Embryonic facial prominence (tissue), 1 donor: ENCODE data around the gene CES4A.
"Not testable (repeated sequence)": the region's sequence is repeated elsewhere in the genome, so short reads cannot be mapped to it uniquely, and the experiment has no call there.

Source experiments
- DNase-seq: peaks from one replicate; pipeline ENCODE4 v3.0.0-alpha.2; 2016; ENCODE audit errors: extremely low spot score

Gene CES4A

DNA sequence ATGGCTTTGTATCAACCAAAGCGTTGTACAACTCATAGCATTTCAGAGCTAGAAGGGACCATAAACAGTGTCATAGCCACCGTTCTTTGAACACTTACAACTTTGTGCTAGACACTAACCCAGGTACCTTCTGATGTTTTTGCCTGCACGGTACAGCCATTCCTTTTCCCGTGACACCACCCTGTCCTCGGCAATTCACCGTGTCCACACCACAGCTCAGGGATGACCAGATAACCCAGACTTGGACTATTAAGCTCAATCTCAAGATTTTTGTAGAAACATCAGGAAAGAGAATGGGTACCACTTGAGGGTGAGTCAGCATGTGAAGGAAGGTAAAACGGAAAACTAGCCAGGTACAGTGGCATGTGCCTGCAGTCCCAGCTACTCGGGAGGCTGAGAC is 30.8 kb downstream of the CES4A start:
- no peak for DNase-seq

DNA sequence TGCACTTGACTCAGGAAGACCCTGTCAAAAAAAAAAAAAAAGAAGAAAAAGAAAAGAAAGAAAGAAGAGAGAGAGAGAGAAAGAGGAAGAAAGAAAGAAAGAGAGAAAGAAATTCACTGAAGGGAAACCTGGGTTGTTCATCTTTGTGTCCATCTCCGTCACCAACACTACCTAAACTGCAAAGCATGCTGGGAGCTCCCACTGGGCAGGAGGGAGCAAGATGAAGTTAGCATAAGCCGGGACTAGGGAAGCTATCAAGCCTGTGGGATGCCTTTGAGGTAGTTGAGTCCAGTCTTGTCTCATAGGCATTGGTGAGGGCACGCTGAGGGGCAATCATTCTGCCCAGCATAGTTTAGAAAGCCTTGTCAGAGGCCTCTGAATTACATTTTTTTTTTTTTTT is 32.9 kb downstream of the CES4A start:
- no peak for DNase-seq

GRCh38 chr16:67022531-67023214 is 34.3 kb downstream of the CES4A start:
- DNase-seq: no peak

DNA sequence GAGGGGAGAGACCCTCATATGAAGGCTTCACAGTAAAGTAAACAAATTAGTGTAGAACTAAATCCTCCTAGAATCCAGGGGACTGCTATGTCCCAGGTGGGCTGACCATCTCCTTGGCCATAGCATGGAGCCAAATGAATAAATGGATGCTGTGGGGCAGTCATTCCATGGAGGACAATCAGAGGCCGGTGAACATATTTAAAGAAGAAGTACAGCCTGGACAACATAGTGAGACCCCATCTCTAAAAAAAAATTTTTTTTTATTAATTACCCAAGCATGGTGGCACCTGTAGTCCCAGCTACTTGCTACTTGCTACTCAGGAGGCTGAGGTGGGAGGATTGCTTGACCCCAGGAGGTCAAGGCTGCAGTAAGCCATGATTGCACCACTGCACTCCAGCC is 35.3 kb downstream of the CES4A start:
- DNase-seq: no peak

GRCh38 chr16:67024384-67025209 is 36.2 kb downstream of the CES4A start:
- peak; percentile 31 for DNase-seq

- DNase-seq: no peak
Observed at GRCh38 chr16:67025210-67025550, 36.8 kb downstream of the CES4A start.

DNA sequence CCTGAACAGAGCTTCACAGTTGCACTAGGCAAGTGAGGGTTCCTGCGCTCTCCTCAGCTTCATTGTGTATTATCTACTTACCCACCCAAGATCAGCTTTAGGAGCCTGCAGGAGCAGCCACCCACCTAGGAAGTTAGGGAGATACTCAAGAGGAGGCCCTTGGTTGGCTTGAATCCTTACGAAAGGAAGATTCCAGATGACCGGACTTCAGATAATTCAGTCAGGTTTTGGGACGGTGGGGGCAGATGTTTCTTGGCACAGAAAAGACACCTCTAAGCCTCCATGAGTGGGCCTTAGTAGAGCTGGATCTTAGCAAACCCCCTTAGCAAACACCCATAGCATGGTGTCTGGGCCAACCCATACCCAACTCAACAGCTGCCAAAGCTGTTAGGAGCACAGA is 38.2 kb downstream of the CES4A start:
- DNase-seq: no peak

DNA sequence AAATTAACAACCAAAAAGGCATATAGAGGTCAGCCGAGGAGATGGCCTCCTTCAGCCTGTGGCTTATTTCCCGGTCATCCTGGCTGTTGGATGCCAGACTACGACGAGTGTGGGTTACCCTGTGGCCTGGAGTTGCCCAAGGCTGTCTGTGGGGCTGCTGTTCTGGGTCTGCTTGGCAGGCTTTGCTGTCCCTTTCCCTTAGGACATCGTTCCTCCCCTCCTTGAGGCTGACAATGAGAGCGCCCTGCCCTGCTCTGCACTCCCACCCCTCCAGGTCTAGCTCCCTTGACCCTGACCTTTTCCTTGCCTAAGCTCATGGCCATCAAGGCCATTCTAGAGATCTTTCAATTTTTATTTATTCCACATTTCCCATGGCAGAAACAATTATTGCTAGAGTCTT is 38.7 kb downstream of the CES4A start:
- no peak for DNase-seq

GRCh38 chr16:67028167-67028695 is 39.8 kb downstream of the CES4A start:
- DNase-seq: no peak

- DNase-seq: peak; percentile 85
Observed at GRCh38 chr16:67028696-67029253, 40.4 kb downstream of the CES4A start, which contains the start of gene CBFB. Gene CBFB (plus strand): TSS chr16:67029149. CDS start chr16:67029408, 259 bp downstream.

DNA sequence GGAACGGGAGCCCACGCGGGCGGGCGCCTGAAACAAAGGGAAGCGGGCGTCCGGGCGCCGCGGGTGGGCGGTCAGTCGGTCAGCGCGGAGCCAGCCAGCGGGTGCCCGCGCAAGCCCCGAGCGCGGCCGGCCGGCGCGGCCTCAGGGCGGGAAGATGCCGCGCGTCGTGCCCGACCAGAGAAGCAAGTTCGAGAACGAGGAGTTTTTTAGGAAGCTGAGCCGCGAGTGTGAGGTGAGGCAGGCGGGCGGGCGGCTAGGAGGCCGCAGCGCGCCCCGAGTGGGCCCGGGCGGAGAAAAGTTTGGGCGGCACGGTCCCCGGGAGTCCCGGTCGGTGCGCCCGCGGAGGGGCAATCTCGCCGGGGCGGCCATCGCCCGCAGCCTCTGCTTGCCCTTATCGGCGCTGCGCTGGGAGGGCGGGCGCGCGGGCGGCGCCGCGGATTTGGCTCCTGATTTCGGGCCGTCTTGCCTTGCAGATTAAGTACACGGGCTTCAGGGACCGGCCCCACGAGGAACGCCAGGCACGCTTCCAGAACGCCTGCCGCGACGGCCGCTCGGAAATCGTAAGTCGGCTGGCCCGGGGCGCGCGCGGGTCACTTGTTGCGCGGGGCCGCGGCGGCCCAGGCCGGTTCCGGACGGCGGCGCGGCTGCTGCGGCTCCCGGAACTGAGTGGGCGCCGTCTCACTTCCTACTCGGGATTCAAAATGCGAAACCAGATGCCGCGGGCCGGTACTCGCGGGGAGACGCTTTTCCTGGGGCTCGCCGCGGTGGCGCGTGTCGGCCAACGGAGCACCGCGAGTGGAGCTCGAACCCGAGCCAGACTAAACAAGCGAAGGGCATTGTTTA is 41.1 kb downstream of the CES4A start:
- no peak for DNase-seq

- DNase-seq: no peak
Observed at GRCh38 chr16:67030221-67030962, 42.0 kb downstream of the CES4A start.

- DNase-seq: no peak
Observed at GRCh38 chr16:67034487-67034886, 46.1 kb downstream of the CES4A start.

DNA sequence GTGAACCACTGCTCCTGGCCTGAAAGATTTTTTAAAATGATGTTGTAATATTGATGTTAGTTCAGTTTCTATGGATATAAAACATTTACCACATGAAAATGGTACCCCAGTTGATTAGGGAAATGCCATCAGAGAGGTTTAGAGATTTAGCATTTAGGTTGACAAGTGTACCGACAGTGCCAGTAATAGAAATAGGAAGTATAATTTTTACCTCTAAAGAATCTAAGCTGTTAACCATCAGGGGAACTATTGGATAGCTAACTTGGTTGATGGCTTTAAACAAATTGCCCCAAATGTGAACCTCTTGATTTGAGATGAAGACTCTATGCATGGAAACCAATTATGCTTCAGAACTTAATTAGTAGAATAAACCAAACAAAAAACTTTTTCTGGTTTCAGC is 47.0 kb downstream of the CES4A start:
- DNase-seq: no peak

DNA sequence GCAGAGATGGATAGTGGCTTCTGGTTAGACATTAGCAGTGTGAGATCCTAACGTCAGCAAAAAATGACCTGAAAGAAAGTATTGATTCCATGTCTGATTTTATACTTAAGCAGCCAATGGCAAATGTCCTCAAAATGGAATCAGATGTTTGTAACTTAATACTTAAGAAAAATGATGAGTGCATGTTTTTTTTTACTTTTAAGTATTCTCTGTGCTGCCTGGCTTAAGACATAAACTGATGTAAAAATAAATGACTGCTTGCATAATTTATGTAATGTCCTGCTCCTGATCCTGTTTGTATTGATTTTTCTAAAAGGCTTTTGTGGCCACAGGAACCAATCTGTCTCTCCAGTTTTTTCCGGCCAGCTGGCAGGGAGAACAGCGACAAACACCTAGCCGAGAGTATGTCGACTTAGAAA is 47.9 kb downstream of the CES4A start:
- no peak for DNase-seq

DNA sequence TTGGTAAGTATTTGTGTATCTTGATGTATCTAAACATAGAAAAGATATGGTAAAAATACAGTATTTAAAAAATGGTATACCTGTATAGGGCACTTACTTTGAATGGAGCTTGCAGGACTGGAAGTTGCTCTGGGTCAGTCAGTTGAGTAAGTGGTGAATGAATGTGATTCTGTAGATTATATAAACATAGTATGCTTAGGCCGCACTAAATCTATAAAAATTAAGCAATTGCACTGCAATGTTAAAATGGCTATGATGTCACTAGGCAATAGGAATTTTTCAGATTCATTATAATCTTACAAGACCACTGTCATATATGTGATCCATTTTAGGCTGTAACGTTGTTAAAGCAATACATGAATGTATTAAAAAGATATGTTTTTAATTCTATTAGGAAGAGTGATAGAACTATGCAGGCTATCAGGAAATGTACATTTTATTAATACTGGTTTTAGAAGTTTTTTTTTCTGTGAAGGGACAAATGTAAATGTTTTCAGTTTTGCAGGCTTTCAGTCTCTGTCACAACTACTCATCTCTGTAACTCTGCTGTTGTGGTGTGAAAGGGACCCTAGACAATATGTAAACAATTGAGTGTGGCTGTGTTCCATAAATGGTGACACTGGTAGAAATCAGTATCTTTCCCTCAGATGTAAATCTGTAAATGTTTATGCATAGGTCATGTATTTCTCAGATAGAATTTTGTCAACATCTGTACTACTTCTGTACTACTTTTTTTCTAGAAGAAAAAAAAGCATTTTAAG is 51.1 kb downstream of the CES4A start:
- no peak for DNase-seq

- no peak for DNase-seq
Observed at GRCh38 chr16:67040166-67040565, 51.8 kb downstream of the CES4A start.

- DNase-seq: no peak
Observed at GRCh38 chr16:67040906-67041305, 52.5 kb downstream of the CES4A start.

DNA sequence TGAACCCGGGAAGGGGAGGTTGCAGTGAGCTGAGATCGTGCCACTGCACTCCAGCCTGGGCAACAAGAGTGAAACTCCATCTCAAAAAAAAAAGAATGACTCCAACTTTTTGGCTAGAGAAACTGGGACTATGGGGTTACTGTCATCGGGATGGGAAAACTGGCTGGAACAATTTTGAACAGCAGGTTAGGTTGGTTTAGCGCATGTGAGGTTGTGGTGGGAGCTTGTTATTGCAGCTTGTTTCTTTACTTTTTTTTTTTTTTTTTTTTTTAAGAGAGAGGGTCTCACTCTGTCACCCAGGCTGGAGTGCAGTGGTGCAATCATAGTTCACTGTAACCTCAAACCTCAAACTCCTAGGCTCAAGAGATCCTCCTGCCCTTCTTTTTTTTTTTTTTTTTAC is 53.1 kb downstream of the CES4A start:
- DNase-seq: not testable (repeated sequence)

DNA sequence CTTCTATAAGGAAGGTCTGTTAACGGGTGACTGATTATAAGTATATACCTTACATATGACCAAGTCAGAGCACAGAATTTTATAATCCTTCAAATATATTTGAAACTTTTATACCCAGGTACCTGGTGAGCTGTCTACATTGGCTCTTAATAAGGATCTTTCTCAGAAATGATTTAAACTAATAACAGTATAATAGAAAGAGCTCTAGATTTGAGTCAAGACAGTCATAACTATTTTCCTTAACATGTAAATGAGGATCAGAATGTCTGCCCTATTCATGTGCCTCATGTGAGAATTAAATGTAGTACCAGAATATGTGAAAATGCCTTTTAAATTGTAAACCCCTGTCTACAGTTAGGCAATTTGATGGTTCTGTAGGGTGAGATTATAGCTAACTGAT is 55.0 kb downstream of the CES4A start:
- no peak for DNase-seq
